Chondrocyte (in vitro differentiated cells): Measurements from ENCODE around the gene TMC4. TPM values are rescaled to one million over a fixed set of nuclear protein-coding genes. Genes with fewer than 3 reads are reported as not detected.

Experiments used
- DNase-seq: peaks from one replicate; pipeline ENCODE4 v3.0.0; 2021; ENCODE audit warnings: mixed read lengths, low spot score
- H3K27ac Mint-ChIP-seq: one replicate; pipeline ENCODE4 v1.8.0; 2021; ENCODE audit warnings: mild to moderate bottlenecking, moderate library complexity, mixed read lengths; ENCODE audit not compliant: unreplicated experiment
- H3K27me3 Mint-ChIP-seq: 2 replicates; pipeline ENCODE4 v1.8.0; 2021; ENCODE audit warnings: low read depth, mixed read lengths
- H3K36me3 Mint-ChIP-seq: 2 replicates; pipeline ENCODE4 v1.8.0; 2021; ENCODE audit warnings: low read depth, mixed read lengths
- H3K4me1 Mint-ChIP-seq: 2 replicates; pipeline ENCODE4 v1.8.0; 2021; ENCODE audit warnings: low read depth, mild to moderate bottlenecking, mixed read lengths
- H3K4me3 Mint-ChIP-seq: one replicate; pipeline ENCODE4 v1.8.0; 2021; ENCODE audit warnings: mild to moderate bottlenecking, moderate library complexity, mixed read lengths; ENCODE audit not compliant: unreplicated experiment
- H3K9me3 Mint-ChIP-seq: 2 replicates; pipeline ENCODE4 v1.8.0; 2021; ENCODE audit warnings: low read depth, mixed read lengths
- total RNA-seq: library from RNA; stranded (reverse); gene quantifications from 3 replicates; pipeline ENCODE4 v1.2.1, GENCODE V29; 2021
- TF ChIP-seq, protein P1 (sequence below): fragments of 200-600 bp; sonication (generic); IDR thresholded peaks from 2 replicates; pipeline ENCODE4 v1.5.0; 2021; ENCODE audit warnings: antibody characterized with exemption, mild to moderate bottlenecking, moderate library complexity

Gene TMC4
- total RNA-seq, 1 donor from 2014 or later, result 3.7 TPM

DNA sequence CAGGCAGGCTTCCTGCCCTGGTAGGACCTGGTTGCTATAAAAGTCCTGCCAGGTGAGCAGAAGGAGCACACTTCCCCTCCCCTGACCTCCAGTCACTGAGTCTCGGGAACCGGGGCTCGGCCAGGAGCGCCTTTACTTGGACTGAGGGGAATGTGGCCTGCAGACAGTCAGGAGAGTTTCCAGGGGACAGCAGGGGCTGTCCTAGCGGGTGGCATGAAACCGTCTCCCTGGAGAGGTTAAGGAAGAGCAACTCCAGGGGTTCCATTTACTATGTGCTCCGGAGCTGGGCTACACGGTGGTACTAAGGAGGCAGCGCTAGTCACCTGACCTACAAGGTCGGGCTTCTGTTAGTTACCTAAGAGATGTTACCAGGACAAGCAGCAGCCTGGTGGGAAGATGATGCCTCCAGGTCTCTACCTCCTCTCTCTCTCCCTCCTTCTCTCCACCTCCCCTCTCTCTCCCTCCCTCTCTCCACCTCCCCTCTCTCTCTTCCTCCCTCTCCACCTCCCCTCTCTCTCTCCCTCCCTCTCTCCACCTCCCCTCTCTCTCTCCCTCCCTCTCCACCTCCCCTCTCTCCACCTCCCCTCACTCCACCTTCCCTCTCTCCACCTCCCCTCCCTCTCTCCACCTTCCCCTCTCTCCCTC lies 39.5 kb downstream of the TMC4 start:
- Mint-ChIP-seq H3K4me3 (no peak overlapping the region), H3K27ac (no peak overlapping the region), H3K9me3 (no peaks in the 10 kb centered on the region), H3K4me1 (peaks cover 12% of the 10 kb centered on the region), H3K27me3 (peaks cover 4% of the 10 kb centered on the region), H3K36me3 (peaks cover 7% of the 10 kb centered on the region)
- TF ChIP-seq, protein P1, sequence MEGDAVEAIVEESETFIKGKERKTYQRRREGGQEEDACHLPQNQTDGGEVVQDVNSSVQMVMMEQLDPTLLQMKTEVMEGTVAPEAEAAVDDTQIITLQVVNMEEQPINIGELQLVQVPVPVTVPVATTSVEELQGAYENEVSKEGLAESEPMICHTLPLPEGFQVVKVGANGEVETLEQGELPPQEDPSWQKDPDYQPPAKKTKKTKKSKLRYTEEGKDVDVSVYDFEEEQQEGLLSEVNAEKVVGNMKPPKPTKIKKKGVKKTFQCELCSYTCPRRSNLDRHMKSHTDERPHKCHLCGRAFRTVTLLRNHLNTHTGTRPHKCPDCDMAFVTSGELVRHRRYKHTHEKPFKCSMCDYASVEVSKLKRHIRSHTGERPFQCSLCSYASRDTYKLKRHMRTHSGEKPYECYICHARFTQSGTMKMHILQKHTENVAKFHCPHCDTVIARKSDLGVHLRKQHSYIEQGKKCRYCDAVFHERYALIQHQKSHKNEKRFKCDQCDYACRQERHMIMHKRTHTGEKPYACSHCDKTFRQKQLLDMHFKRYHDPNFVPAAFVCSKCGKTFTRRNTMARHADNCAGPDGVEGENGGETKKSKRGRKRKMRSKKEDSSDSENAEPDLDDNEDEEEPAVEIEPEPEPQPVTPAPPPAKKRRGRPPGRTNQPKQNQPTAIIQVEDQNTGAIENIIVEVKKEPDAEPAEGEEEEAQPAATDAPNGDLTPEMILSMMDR, result no peak
- no peak for DNase-seq

DNA sequence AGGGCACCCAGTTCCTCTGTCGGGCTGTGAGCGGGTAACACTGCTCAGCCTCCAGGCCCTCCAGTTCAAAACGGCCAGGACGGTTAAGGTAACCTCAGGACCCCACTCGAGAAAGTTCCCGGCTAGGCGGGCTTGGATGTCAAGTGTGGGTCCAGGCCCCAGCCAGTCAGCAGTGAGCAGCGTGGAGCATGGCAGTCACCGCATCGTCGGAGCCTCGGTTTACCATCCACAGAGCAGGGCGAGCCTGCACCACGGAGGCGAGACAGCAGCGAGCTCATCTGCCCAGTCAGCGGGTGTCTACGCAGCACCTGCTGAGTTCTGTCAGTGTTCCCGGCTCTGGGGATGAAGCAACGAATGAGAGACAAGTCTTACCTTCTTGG lies 43.4 kb downstream of the TMC4 start:
- TF ChIP-seq, protein P1, result no peak
- H3K27ac Mint-ChIP-seq, result no peak overlapping the region
- H3K9me3 Mint-ChIP-seq, result no peaks in the 10 kb centered on the region
- no peaks in the 10 kb centered on the region for H3K4me1 Mint-ChIP-seq
- peaks cover 4% of the 10 kb centered on the region for H3K27me3 Mint-ChIP-seq
- H3K36me3 Mint-ChIP-seq, result peaks cover 12% of the 10 kb centered on the region
- no peak overlapping the region for H3K4me3 Mint-ChIP-seq
- DNase-seq, result no peak

DNA sequence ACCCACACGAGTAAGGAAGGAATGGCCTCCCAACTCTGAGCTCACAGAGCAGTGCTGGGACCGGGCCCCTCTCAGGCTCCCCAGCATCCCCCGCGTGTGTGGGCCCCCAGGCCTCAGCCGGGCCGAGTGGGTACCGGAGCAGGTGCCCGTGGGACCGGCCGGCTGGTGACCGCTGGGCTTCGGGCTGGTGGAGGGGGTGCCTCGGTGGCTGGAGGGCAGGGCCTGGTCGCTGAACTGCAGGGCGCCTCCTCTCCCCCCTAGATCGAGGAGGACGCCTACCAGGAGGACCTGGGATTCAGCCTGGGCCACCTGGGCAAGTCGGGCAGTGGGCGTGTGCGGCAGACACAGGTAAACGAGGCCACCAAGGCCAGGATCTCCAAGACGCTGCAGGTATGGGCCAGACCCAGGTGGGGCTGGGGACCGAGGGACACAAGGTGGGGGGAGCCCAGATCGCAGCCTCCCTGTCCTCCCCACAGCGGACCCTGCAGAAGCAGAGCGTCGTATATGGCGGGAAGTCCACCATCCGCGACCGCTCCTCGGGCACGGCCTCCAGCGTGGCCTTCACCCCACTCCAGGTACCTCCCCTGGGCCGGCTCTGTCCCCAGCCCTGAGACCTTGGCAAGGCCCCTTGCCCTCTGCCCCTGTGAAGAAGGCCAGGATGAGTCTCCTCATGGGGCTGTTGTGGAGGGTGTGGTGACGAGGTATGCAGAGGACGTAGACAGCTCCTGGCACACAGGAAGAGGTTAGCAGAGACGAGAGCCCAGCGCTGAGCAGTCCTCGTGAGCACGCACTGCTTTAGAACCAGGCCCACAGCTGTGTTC lies 44.0 kb downstream of the TMC4 start:
- Mint-ChIP-seq H3K27ac (no peak overlapping the region), H3K27me3 (no peaks in the 10 kb centered on the region), H3K4me3 (no peak overlapping the region), H3K36me3 (peaks cover 14% of the 10 kb centered on the region), H3K4me1 (no peaks in the 10 kb centered on the region), H3K9me3 (no peaks in the 10 kb centered on the region)
- TF ChIP-seq, protein P1, result no peak
- no peak for DNase-seq

DNA sequence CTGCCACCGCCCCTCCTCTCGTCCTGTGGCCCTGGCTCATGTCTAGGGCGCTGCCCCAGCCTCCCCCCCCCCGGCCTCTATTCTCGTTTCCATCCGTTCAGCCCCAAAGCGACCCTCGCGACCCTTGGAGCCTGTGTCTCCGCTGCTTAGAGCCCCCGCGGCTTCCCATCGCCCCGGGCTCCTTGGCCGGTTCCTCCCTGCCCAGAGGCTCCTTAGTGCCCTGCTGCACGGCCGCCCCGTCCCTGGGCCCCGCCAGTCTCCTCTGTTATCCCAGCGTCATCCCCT lies 44.6 kb downstream of the TMC4 start:
- Mint-ChIP-seq H3K9me3 (no peaks in the 10 kb centered on the region), H3K27me3 (no peaks in the 10 kb centered on the region), H3K4me1 (no peaks in the 10 kb centered on the region), H3K4me3 (no peak overlapping the region), H3K27ac (no peak overlapping the region), H3K36me3 (peaks cover 17% of the 10 kb centered on the region)
- TF ChIP-seq, protein P1, result no peak
- DNase-seq, result no peak

DNA sequence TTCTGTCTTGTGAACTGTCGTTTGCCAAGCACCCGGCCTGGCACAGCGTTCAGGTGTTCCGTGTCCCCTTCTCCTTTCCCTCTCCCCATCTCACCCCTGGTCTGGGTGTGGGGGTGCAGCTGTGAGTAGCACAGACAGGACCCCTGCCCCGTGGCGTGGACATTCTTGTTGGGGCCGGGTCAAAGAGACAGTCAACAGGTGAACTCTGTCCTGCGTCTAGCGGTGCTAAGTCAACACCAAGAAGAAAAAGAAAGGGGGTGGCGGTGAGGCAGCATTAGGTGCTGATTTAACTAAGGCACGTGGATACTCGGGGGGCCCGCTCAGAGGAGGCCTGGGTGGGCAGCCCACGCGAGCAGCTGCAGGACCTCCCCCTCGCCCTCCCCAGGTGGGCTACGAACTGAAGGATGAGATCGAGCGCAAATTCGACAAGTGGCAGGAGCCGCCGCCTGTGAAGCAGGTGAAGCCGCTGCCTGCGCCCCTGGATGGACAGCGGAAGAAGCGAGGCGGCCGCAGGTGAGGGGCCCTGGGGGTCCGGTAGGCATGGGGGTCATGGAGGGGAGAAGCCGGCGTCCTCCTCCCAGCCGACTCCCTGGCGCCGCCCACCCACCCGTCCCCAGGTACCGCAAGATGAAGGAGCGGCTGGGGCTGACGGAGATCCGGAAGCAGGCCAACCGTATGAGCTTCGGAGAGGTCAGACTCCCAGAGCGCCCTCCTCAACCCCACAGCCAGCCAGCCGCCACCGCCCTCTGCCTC lies 45.1 kb downstream of the TMC4 start:
- H3K9me3 Mint-ChIP-seq, result no peaks in the 10 kb centered on the region
- no peaks in the 10 kb centered on the region for H3K4me1 Mint-ChIP-seq
- DNase-seq, result no peak
- H3K27ac Mint-ChIP-seq, result no peak overlapping the region
- H3K4me3 Mint-ChIP-seq, result no peak overlapping the region
- TF ChIP-seq, protein P1, result no peak
- no peaks in the 10 kb centered on the region for H3K27me3 Mint-ChIP-seq
- H3K36me3 Mint-ChIP-seq, result peaks cover 19% of the 10 kb centered on the region
